Stimulated activated CD8-positive, alpha-beta memory T cell treated with anti-CD3 and anti-CD28 coated beads, Interleukin-7, amount 100 ng/mL, for 1 hour (primary cell): ENCODE results near the gene CLDN18.

Experiments
- DNase-seq, 2 donors: peaks; one replicate each; pipeline ENCODE4 v3.0.0-alpha.2; 2020; ENCODE audit warnings: low read depth in 2 of 2

CLDN18 gene

DNA sequence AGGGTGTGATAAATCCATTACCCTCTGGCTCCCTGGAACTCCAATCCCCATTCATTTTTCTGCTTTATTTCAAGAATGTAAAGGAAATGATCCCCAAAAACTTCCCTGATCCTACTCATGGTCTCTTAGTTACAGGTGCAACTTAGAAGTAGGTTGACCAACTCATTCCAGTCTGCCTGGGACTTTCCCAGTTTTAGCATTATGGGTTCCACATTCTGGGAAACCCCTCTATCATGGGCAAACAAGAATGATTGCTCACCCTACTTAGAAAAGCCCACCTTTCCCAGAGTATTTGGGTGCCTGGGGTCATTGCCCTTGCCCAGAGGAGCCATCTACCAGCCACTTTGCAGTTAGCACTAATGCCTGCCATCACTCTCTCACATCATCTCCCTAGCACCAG, 15.6 kb downstream of the CLDN18 start:
- no peak for DNase-seq

DNA sequence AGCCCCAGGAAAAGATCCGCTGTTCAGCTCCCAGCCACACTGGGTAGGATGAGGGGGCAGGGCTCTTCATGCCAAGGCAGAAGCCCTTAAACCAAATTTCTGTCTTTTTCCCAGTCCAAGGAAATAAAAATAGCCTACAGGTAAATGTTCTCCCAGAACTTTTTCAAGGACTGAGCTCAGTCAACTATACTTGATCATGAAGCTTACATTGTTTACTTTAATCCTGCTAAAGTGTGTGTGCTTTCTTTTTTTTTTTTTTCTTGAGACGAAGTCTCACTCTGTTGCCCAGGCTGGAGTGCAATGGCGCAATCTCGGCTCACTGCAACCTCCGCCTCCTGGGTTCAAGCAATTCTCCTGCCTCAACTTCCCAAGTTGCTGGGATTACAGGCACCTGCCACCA, 17.9 kb downstream of the CLDN18 start:
- DNase-seq = no peak

DNA sequence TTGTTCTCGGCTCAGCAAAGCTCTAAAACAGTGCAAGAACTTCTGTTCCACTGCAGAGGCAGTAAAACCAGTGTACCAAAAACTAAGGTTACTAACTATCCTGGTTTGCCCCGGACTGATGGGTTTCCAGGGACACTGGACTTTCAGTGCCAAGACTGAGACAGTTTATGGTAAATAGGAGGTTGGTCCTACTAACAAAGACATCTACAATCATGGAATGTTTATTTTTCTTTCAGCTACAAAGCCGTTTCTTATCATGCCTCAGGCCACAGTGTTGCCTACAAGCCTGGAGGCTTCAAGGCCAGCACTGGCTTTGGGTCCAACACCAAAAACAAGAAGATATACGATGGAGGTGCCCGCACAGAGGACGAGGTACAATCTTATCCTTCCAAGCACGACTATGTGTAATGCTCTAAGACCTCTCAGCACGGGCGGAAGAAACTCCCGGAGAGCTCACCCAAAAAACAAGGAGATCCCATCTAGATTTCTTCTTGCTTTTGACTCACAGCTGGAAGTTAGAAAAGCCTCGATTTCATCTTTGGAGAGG, 20.8 kb downstream of the CLDN18 start:
- no peak for DNase-seq

DNA sequence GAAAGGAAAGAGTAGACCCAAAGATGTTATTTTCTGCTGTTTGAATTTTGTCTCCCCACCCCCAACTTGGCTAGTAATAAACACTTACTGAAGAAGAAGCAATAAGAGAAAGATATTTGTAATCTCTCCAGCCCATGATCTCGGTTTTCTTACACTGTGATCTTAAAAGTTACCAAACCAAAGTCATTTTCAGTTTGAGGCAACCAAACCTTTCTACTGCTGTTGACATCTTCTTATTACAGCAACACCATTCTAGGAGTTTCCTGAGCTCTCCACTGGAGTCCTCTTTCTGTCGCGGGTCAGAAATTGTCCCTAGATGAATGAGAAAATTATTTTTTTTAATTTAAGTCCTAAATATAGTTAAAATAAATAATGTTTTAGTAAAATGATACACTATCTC, 21.6 kb downstream of the CLDN18 start:
- no peak for DNase-seq

DNA sequence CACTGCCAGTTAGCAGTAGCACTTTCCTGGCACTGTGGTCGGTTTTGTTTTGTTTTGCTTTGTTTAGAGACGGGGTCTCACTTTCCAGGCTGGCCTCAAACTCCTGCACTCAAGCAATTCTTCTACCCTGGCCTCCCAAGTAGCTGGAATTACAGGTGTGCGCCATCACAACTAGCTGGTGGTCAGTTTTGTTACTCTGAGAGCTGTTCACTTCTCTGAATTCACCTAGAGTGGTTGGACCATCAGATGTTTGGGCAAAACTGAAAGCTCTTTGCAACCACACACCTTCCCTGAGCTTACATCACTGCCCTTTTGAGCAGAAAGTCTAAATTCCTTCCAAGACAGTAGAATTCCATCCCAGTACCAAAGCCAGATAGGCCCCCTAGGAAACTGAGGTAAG, 22.6 kb downstream of the CLDN18 start:
- DNase-seq = no peak

DNA sequence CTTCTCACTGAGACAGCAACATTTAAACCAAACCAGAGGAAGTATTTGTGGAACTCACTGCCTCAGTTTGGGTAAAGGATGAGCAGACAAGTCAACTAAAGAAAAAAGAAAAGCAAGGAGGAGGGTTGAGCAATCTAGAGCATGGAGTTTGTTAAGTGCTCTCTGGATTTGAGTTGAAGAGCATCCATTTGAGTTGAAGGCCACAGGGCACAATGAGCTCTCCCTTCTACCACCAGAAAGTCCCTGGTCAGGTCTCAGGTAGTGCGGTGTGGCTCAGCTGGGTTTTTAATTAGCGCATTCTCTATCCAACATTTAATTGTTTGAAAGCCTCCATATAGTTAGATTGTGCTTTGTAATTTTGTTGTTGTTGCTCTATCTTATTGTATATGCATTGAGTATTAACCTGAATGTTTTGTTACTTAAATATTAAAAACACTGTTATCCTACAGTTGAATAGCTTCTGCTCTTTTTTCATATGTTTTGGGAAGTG, 23.3 kb downstream of the CLDN18 start:
- no peak for DNase-seq

DNA sequence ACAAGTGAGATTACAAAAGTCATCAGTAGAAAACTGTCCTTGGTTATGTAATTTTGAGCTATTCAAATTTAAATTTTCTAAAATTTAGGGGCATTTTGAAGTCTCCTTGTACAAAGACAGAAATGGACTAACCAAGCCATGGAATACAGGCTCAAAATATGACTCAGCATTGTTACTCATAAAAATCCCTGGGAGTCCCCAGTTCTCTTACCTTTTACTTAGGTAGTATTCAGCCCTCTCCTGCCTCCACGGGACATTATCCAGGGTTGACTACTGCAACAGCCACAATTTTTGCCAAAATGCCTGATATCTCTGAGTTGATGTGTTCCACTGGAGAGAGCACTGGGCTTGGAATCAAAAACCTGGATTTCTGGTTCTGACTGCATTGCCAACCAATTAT, 25.0 kb downstream of the CLDN18 start:
- DNase-seq = no peak

DNA sequence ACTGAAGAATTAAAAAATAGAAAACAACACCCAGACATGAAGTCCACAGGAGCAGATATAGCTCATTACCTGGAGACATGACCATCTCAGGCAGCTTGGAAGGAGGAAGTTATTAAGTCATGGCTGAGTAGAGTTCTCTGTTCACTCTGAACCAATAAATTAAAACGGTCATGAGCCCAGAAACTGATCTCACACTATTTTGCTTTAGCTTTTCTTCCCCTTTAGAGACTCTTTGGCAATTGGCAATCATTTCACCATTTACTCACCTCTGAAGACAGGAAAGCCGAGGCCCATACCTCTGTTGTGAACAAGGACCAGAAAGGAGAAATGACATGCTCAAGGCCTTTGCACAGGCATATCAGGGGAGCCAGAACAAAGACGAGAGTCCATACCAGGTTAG, 26.6 kb downstream of the CLDN18 start:
- no peak for DNase-seq

DNA sequence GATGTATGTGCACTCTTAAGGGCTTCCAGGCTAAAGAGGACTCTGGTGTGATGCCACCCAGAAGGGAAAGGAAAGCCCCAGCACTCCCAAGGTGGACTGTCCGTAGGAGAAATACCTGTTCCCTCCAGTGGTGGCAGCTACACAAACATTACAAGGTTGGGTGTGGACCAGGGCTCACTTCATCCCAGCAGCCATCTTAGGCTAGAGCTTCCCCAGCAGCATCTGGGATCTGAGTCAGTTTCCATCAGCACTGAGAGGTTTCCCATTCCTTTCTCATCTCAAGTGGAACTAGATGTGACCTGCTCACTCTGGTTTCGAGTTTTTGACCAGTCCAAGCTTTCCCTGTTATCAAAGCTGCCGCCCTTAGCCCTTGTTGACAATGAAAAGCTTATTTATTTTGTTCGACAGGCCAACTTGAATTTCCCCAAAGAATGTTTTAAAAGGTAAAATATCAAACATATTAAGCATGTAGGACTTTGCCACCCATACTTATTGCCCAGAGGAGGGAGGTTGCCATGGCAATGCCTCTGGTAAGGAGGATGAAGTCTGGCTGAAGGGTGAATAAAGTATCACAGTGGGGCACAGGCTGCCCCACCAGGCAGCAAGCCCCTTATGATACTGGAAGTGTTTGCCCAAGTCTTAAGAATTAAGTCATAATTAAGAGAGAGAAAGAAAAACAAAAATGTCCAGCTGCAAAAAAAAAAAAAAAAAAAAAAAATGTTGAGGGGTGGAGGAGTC, 28.9 kb downstream of the CLDN18 start:
- no peak for DNase-seq

DNA sequence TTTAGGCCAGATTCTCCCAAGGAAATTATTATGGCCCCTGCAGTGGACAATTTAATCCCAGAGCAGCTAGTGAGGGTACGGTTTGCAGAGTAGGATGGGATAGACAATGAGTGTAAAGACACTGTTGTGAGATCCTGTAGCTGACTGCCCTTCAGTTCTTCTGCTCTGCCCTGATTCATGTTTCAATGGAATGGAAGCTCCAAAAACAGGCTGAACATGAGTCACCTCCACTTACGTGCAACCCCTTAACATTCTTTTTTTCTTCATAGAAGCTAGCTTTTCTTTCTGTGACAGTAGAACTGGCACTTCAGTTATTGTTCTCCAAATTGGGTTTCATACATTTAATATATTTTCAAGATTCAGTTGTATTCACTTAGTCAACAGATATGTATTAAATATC, 32.1 kb downstream of the CLDN18 start:
- no peak for DNase-seq

DNA sequence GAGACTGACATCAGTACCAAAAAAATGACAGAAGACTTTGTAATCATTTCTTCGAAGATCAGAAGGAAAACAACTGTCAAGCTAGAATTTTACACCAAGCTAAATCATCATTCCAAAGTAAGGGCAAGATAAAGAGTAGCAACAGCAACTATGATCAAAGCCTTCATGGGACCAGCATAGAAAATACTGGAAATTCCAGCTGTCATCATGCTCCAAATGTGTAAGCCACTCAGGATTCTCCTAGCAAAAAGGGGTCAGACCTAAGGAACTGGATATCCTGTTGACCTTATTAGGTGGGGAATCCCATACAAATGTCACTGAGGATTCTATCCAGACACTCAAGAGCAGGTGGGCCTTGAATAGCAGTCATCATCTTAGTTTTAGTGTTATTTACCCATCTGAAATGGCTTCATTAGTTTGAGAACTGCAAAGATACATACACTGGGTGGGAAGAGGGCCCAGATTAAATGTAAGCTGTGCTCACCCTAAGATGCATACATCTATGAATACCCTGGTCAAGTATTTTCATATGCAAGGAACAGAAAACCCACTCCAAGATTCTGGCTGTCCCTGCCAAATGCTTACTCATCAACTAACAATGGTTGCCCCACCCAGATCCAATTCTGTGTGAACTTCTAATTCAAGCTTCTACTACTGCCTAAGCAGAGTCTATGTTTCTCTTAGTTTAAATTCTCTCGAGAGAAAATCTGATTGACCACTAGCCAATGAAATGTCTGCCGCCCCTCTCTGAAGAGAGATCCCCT, 33.5 kb downstream of the CLDN18 start:
- DNase-seq = no peak

DNA sequence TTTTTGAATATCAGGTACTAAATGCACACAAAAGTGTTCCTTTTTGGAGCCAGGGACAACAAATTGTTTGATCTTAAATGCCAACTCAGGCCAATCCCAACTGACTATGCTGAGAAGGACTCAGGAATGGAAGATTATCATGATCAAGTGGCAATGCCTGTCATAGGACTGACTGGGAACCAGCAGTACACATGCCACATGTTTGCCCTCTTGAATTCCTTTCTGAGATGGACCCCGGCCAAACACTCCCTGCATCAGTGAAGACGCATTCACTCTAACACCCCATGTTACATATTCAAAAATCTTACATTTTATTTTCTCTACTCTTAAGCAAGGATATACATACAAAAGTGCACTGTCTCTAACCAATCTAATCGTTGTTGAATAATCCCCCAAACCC, 36.1 kb downstream of the CLDN18 start:
- no peak for DNase-seq

DNA sequence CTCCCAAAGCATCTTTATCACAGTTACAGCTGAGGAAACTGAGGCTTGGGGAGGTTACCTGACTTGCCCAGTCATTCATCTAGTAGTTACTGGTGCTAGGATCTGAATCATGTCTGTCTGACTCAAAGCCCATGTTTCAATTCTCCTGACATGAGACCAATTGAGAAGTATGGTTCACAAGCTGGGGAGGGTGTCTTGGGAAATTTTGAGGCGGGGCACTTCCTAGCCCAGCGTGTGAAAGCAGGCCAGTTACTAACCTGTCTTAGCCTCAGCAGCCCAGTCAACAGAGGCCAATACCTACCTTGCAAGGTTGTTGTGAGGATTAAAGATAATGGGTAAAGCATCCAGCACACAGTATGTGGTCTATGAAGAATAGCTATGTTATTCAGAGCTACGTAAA, 37.0 kb downstream of the CLDN18 start:
- no peak for DNase-seq

DNA sequence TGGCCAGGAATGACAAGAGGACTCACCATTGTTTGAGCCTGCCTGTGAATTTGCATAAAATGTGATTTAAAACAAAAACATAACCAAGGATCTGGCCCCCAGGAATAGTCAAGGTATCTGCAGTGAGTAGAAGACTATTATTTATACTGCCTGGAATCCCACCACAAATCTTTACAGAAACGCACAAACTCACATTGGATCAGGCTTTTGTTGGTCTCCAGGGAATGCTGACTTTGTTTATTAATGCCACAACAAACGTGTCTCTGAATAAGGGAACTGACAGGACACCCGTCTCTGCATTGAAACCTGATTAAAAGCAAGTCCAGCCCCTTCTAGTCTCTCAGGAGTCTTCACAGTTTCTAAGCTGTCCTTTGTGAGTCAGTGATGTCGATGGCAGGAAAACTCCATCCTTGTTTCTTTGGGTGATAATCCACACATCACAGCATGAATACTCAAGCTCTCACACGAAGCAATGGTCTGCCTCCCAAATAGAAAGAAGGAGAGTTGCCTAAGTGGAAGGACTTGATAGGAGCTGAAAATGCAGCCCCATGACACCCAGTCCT, 37.7 kb downstream of the CLDN18 start:
- DNase-seq = no peak

DNA sequence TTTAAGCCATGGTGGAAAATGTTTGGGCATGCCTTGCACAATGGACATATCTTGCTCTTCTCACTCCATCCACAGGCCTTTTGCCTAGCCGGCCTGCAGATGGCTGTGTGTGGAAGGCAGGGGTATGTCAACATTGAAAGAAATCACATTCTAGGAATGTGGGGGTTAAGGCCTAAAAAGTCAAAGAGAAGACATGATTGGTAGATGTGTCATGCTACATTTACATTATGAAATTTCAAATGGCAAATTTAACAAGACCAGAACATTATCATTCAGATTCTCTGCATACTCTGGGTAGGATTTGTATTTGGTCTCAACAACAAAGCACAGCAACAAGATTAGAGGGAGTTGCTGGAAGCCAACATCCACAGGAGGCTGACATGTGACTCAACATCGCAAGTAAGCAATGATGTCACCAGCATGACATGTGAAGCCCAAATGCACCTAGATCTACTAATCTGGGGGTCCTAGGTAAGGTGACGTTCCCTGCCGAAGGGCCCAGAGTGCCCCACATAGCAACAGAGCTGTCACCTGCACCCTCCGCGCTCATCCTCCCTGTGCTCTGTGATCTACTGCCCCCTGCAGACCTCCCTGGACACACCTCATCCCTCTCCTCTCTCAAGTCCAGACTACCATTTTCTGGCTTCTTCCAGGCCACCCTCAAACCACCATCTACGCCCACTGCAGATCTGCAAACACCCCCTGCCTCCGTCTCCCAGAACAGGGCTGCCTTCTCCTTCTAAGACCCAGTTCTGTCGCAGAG, 39.4 kb downstream of the CLDN18 start:
- DNase-seq = no peak

DNA sequence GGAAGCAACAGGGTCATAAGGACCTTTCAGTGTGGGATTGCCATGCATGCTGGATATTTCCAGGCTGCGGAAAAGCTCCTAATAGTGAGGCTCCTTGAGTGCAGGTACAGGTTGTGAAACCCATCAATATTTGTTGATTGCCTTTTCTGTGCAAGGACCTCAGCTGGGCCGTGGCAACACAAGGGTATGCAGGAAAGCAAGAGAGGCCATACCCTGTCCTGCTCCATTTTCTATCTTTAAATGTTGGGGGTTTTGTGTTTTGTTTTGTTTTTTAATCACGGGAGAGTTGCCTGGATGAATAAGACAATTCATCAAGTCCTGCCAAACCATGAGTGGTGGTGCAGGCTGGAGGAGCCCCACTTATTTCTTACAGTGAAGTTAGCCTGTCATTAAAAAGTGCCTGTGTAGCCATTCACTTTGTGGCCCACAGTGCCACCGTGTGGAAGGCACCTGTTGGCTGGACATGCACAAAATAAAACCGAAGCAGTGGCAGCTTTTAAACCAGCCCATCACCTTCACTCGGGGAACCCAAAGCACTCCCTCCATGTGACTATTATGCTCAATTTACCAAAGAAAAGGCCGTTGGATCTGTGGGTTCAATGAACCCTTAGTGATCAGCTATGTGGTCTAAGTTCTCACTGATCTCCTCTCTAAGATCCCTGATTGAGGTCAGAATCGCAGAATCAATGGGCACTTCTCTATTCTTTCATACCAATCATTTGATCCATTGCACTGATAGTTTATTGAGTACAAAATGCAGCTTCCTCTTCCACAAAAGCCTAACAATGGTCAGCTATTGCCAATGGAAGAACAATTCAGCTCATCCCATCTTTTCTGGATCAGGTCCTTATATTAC, 42.2 kb downstream of the CLDN18 start:
- no peak for DNase-seq

DNA sequence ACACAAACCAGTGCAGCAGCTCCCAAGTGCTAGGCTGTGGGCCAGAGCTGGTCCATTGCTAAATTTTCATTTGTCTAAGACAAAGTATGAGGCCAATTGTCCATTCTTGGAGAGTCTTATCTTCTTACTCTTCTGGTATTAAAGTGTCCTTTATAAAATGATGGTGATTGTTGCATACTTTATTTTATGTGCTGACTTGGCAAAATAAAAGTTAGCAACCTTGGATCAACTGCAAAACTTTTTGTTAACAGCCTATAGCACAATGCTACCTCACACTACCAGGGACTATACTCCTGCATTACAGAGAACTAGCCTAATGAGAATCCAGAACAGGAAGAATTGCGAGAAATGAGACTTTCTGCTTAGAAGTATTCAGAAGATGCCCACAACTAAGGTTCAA, 44.1 kb downstream of the CLDN18 start:
- no peak for DNase-seq

DNA sequence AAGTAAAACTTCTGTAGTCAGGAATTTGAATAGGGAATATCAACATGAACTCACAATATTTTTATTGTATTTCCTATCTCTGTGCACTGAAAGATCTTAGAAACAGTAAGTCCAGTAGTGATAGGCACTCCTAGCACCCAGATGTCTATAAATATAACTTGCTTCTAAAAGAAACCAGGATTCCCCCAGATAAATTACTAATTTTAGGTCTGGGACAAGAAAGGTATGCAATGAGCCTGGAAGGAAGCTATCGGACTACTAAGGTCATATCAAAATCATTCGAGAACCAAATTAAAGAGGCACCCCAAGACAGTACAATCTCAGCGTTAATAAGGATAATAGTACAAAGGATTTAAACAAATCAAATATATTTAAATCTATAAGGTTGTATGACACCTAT, 47.4 kb downstream of the CLDN18 start:
- DNase-seq = no peak

DNA sequence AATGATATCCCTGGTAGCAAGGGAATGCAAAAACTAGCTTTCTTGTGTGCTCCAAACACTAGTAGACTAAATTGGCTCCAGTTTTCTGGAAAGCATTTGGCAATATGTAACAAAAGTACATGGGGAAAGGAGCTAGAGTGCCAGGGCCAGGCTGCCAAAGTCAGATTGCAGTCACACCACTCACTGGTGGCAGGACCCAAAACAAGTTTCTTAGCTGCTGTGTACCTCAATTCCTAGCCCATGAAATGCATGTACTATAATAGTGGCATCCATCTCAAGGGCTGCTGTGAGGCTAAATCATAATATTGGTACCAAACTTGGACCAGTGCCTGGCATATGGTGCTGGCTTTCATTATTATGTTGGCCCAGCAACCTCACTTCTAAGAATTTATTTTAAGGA, 49.3 kb downstream of the CLDN18 start:
- no peak for DNase-seq

DNA sequence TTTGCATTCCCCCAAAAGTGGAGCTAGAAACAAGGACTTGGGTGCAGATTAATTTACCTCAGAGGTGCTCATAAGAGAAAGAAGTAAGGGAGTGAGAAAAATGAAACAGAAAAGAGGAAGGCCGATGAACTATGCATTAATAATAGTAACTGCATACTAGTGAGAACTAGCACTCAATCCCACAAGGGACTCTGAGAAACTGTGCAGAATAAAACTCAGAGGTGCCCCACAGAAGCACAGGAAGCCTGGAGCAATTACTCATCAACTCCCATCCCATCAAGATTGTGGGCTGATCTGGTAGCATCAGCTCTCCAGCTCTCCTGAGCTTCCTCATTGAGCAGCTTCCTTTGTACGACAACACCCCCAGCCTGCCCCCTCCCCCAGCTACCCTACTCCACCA, 50.8 kb downstream of the CLDN18 start:
- DNase-seq = no peak

DNA sequence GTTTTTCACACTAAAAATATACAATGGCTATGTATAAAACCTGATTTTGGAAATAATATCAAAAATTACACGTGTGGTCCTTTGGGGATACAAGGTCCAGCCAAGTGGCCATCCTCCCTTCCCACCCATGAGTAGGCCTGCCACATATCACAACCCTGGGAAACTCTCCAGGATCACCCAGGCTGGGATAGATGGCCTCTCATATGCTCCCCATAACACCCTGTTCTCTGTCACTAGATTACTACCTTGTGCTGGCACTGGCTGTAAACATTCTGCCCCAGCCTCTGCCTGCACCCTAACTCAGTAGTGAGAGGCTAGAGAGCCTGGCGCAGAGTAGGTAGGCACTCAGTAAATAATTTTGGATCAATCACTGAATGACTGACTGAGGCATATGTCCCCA, 52.1 kb downstream of the CLDN18 start:
- no peak for DNase-seq
